T-cell (primary cell): ENCODE results near the gene PLA2G2A. TPM values are rescaled to one million over a fixed set of nuclear protein-coding genes. Genes with fewer than 3 reads are reported as not detected.

Experiments used
- ATAC-seq, 4 experiments: fragments of 200-7000 bp in 3 of 4; fragments of 150-1000 bp in 1 of 4; cut with Tn5 transposase; replicated peaks in 1 of 4; 1 replicate in 3 of 4; 2 replicates in 1 of 4; pipeline ENCODE4 v1.10.0; 2021; ENCODE audit warnings: moderate library complexity in 3 of 4, mild to moderate bottlenecking in 2 of 4, moderate number of reproducible peaks in 1 of 4
- CTCF ChIA-PET, 2 donors: fragments of 300-600 bp; sonication (Branson Sonifier 250); formaldehyde crosslinking; loops; one replicate each; lab custom pipeline; 2022; ENCODE audit warnings: antibody characterized with exemption in 2 of 2; lab: Charles Lee
- POLR2A ChIA-PET, 2 donors: fragments of 300-600 bp; sonication (Branson Sonifier 250); formaldehyde crosslinking; loops; one replicate each; lab custom pipeline; 2022; ENCODE audit warnings: antibody characterized with exemption in 2 of 2; lab: Charles Lee
- DNase-seq, 35 experiments: peaks; one replicate each; pipeline versions ENCODE4 v3.0.0 to v3.0.0-alpha.2; 2013 to 2023
- H3K27ac ChIP-seq: one replicate; pipeline ENCODE4 v1.5.1; 2013; ENCODE audit warnings: low read length
- H3K27me3 ChIP-seq, 2 experiments: replicated peaks in 1 of 2; 1 replicate in 1 of 2; 2 replicates in 1 of 2; pipeline versions ENCODE4 v1.6.1 to v1.7.0; 2013; ENCODE audit warnings: low read length in 1 of 2, mixed read lengths in 1 of 2; ENCODE audit not compliant: control insufficient read depth in 2 of 2, insufficient read depth in 2 of 2; ENCODE audit errors: extremely low read depth in 1 of 2
- H3K36me3 ChIP-seq, 2 donors: 1 replicate in 1 of 2; 2 replicates in 1 of 2; pipeline versions ENCODE4 v1.6.1 to v1.7.0; 2013; ENCODE audit warnings: low read length in 1 of 2; ENCODE audit not compliant: control insufficient read depth in 2 of 2, insufficient read depth in 1 of 2; ENCODE audit errors: extremely low read depth in 1 of 2
- H3K4me1 ChIP-seq, 2 experiments: 1 replicate in 1 of 2; 2 replicates in 1 of 2; pipeline versions ENCODE4 v1.6.1 to v1.7.0; 2013; ENCODE audit warnings: low read length in 2 of 2, mixed read lengths in 1 of 2; ENCODE audit not compliant: insufficient read depth in 2 of 2, control insufficient read depth in 1 of 2; ENCODE audit errors: extremely low read depth in 1 of 2
- H3K4me3 ChIP-seq, 2 donors: 1 replicate in 1 of 2; 2 replicates in 1 of 2; pipeline versions ENCODE4 v1.5.1 to v1.7.0; 2013; ENCODE audit warnings: mild to moderate bottlenecking in 2 of 2, low read length in 1 of 2, moderate library complexity in 1 of 2; ENCODE audit not compliant: control insufficient read depth in 1 of 2; ENCODE audit errors: extremely low read depth in 1 of 2
- H3K9me3 ChIP-seq: 2 replicates; pipeline ENCODE4 v1.7.0; 2013
- H3K27ac Mint-ChIP-seq, 2 donors: one replicate each; pipeline ENCODE4 v1.8.0; 2020 to 2021; ENCODE audit warnings: mild to moderate bottlenecking in 2 of 2, mixed read lengths in 2 of 2
- H3K27me3 Mint-ChIP-seq, 2 donors: one replicate each; pipeline ENCODE4 v1.8.0; 2021 to 2022; ENCODE audit warnings: mixed read lengths in 2 of 2
- H3K36me3 Mint-ChIP-seq: one replicate; pipeline ENCODE4 v1.8.0; 2021; ENCODE audit warnings: mixed read lengths
- H3K4me1 Mint-ChIP-seq, 3 donors: one replicate each; pipeline ENCODE4 v1.8.0; 2020 to 2022; ENCODE audit warnings: mixed read lengths in 3 of 3, mild to moderate bottlenecking in 1 of 3
- H3K4me3 Mint-ChIP-seq, 3 donors: one replicate each; pipeline ENCODE4 v1.8.0; 2020 to 2022; ENCODE audit warnings: mild to moderate bottlenecking in 3 of 3, mixed read lengths in 3 of 3, moderate library complexity in 3 of 3
- H3K9me3 Mint-ChIP-seq, 3 donors: one replicate each; pipeline ENCODE4 v1.8.0; 2020 to 2022; ENCODE audit warnings: mixed read lengths in 3 of 3
- WGBS: methylation state at CpG from one replicate; pipeline ENCODE4 v1.1.5; 2013; ENCODE audit warnings: missing lambda C conversion rate; ENCODE audit not compliant: insufficient coverage; 5-methylcytosine and 5-hydroxymethylcytosine counted together
- total RNA-seq, 35 experiments: library from RNA in 6 of 35; stranded (reverse) in 6 of 35; fragments of 120-200 nt in 1 of 35; gene quantifications; one replicate each; pipeline versions ENCODE4 v1.2.1 to v1.2.4 and lab custom pipeline; 2013 to 2026

Gene PLA2G2A
- total RNA-seq (not detected), total RNA-seq (lab: John Stamatoyannopoulos, UW) (0 reads per million in 29 experiments)
- total RNA-seq (2013), result not detected

GRCh38 chr1:19979494-19979977 is at the start of gene PLA2G2A:
Gene PLA2G2A (minus strand): TSS chr1:19979618. CDS start chr1:19978773, 845 bp downstream.
- POLR2A ChIA-PET, result no interaction called here
- no peaks in the 10 kb centered on the region for H3K4me1 ChIP-seq
- Mint-ChIP-seq H3K4me1 (peaks cover 0 to 4% (median 0%) of the 10 kb centered on the region in 3 donors), H3K9me3 (no peaks in the 10 kb centered on the region), H3K4me3 (no peak within 1 kb of the TSS), H3K27me3 (peaks cover 30 to 35% of the 10 kb centered on the region in 2 donors), H3K36me3 (no peaks in the 10 kb centered on the region), H3K27ac (no peak within 1 kb of the TSS)
- CTCF ChIA-PET, result no interaction called here
- DNase-seq (no peak), ATAC-seq (no peak)
- no peaks in the 10 kb centered on the region for H3K9me3 ChIP-seq
- H3K27ac ChIP-seq, result no peak within 1 kb of the TSS
- H3K27me3 ChIP-seq, result peaks cover 0 to 22% of the 10 kb centered on the region in 2 experiments
- no peak within 1 kb of the TSS for H3K4me3 ChIP-seq
- WGBS, result 40% methylated on average over 1 of the region's 8 CpGs
- no peaks in the 10 kb centered on the region for H3K36me3 ChIP-seq

- DNase-seq, result no peak
- peaks cover 2 to 12% (median 7%) of the 10 kb centered on the region in 3 donors for H3K9me3 Mint-ChIP-seq
- ChIA-PET POLR2A (no interaction called here), CTCF (no interaction called here)
- Histone ChIP-seq H3K4me3 (no peak overlapping the region), H3K36me3 (no peaks in the 10 kb centered on the region), H3K4me1 (no peaks in the 10 kb centered on the region), H3K9me3 (no peaks in the 10 kb centered on the region), H3K27ac (no peak overlapping the region), H3K27me3 (peaks cover 0 to 15% of the 10 kb centered on the region in 2 experiments)
- peaks cover 56 to 64% of the 10 kb centered on the region in 2 donors for H3K27me3 Mint-ChIP-seq
- WGBS, result 68% methylated on average over 4 of the region's 5 CpGs
- no peaks in the 10 kb centered on the region for H3K4me1 Mint-ChIP-seq
- ATAC-seq, result no peak
- H3K4me3 Mint-ChIP-seq, result no peak overlapping the region
- no peak overlapping the region for H3K27ac Mint-ChIP-seq
- no peaks in the 10 kb centered on the region for H3K36me3 Mint-ChIP-seq
Observed at GRCh38 chr1:20028726-20029125, 49.3 kb upstream of the PLA2G2A start.

- Histone ChIP-seq H3K4me3 (no peak overlapping the region), H3K36me3 (no peaks in the 10 kb centered on the region), H3K4me1 (no peaks in the 10 kb centered on the region), H3K27me3 (peaks cover 0 to 15% of the 10 kb centered on the region in 2 experiments), H3K27ac (no peak overlapping the region), H3K9me3 (no peaks in the 10 kb centered on the region)
- ATAC-seq, result no peak
- ChIA-PET CTCF (no interaction called here), POLR2A (no interaction called here)
- Mint-ChIP-seq H3K36me3 (no peaks in the 10 kb centered on the region), H3K27ac (no peak overlapping the region), H3K4me1 (no peaks in the 10 kb centered on the region), H3K9me3 (peaks cover 2 to 9% (median 8%) of the 10 kb centered on the region in 3 donors), H3K4me3 (no peak overlapping the region), H3K27me3 (peaks cover 54 to 64% of the 10 kb centered on the region in 2 donors)
- no peak for DNase-seq
- WGBS, result 50% methylated on average over 1 of the region's 5 CpGs
Observed at GRCh38 chr1:20028125-20028524, 48.7 kb upstream of the PLA2G2A start.

GRCh38 chr1:20017741-20018140 is 38.3 kb upstream of the PLA2G2A start:
- POLR2A ChIA-PET, result no interaction called here
- DNase-seq (no peak), ATAC-seq (no peak)
- H3K9me3 ChIP-seq, result no peaks in the 10 kb centered on the region
- no CpG with 5 or more reads among the region's 1 CpG for WGBS
- H3K9me3 Mint-ChIP-seq, result peaks cover 13 to 36% (median 19%) of the 10 kb centered on the region in 3 donors
- no peaks in the 10 kb centered on the region for H3K36me3 ChIP-seq
- H3K27ac ChIP-seq, result no peak overlapping the region
- peaks cover 2% of the 10 kb centered on the region for H3K36me3 Mint-ChIP-seq
- CTCF ChIA-PET, result no interaction called here
- H3K4me3 ChIP-seq, result no peak overlapping the region
- H3K4me1 ChIP-seq, result no peaks in the 10 kb centered on the region
- no peak overlapping the region for H3K27ac Mint-ChIP-seq
- H3K27me3 Mint-ChIP-seq, result peaks cover 13 to 22% of the 10 kb centered on the region in 2 donors
- H3K4me1 Mint-ChIP-seq, result no peaks in the 10 kb centered on the region
- no peak overlapping the region for H3K4me3 Mint-ChIP-seq
- H3K27me3 ChIP-seq, result peaks cover 0 to 6% of the 10 kb centered on the region in 2 experiments

GRCh38 chr1:20014153-20014552 is 34.7 kb upstream of the PLA2G2A start:
- Histone ChIP-seq H3K27me3 (peaks cover 0 to 10% of the 10 kb centered on the region in 2 experiments), H3K27ac (no peak overlapping the region), H3K4me3 (no peak overlapping the region), H3K4me1 (no peaks in the 10 kb centered on the region), H3K9me3 (no peaks in the 10 kb centered on the region), H3K36me3 (no peaks in the 10 kb centered on the region)
- no peaks in the 10 kb centered on the region for H3K4me1 Mint-ChIP-seq
- CTCF ChIA-PET, result no interaction called here
- H3K36me3 Mint-ChIP-seq, result peaks cover 2% of the 10 kb centered on the region
- 90% methylated on average over 2 of the region's 2 CpGs for WGBS
- no peak overlapping the region for H3K27ac Mint-ChIP-seq
- peaks cover 23 to 26% of the 10 kb centered on the region in 2 donors for H3K27me3 Mint-ChIP-seq
- no peak overlapping the region for H3K4me3 Mint-ChIP-seq
- DNase-seq, result no peak
- peaks cover 13 to 32% (median 24%) of the 10 kb centered on the region in 3 donors for H3K9me3 Mint-ChIP-seq
- POLR2A ChIA-PET, result no interaction called here
- ATAC-seq, result no peak

GRCh38 chr1:20010016-20010415 is 30.6 kb upstream of the PLA2G2A start:
- POLR2A ChIA-PET, result no interaction called here
- H3K27me3 Mint-ChIP-seq, result peaks cover 31 to 42% of the 10 kb centered on the region in 2 donors

More at GRCh38 chr1:20010016-20010415, 30.6 kb upstream of the PLA2G2A start:
- Mint-ChIP-seq H3K36me3 (no peaks in the 10 kb centered on the region), H3K9me3 (peaks cover 8 to 13% (median 11%) of the 10 kb centered on the region in 3 donors), H3K27ac (no peak overlapping the region), H3K4me3 (no peak overlapping the region), H3K4me1 (no peaks in the 10 kb centered on the region)
- Histone ChIP-seq H3K27me3 (peaks cover 0 to 10% of the 10 kb centered on the region in 2 experiments), H3K27ac (no peak overlapping the region), H3K4me3 (no peak overlapping the region), H3K4me1 (no peaks in the 10 kb centered on the region), H3K36me3 (no peaks in the 10 kb centered on the region), H3K9me3 (no peaks in the 10 kb centered on the region)
- 71% methylated on average over 1 of the region's 1 CpG for WGBS
- CTCF ChIA-PET, result no interaction called here
- ATAC-seq (no peak), DNase-seq (no peak)
